GM19324 (cell line): ENCODE data around the gene CYP4B1.
"Not testable (repeated sequence)": the region's sequence is repeated elsewhere in the genome, so short reads cannot be mapped to it uniquely, and the experiment has no call there.

ENCODE experiments used
- ATAC-seq: cut with Tn5 transposase; IDR thresholded peaks from one replicate; pipeline ENCODE4 v1.9.1; 2021; ENCODE audit warnings: mild to moderate bottlenecking, moderate library complexity; ENCODE audit not compliant: unreplicated experiment, low FRiP score

CYP4B1 gene

GRCh38 chr1:46812996-46813857 is 14.4 kb downstream of the CYP4B1 start:
- no peak for ATAC-seq

- no peak for ATAC-seq
These were observed 15.1 kb downstream of the CYP4B1 start for GRCh38 chr1:46813858-46814396.

DNA sequence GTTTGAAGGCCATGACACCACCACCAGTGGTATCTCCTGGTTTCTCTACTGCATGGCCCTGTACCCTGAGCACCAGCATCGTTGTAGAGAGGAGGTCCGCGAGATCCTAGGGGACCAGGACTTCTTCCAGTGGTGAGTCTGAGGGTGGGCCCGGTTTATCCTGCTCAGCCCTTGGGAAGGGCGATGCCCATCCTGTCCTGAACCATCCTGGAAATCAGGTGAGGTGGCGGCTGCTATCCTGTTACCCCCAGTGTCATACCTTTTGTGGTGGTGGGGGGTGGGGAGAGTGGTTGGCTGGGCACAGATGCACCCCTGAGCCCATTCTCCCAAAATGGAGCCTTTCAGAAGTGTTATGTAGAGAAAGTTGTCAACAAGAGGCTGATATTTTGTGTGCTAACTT is 16.3 kb downstream of the CYP4B1 start:
- no peak for ATAC-seq

- no peak for ATAC-seq
These were observed 18.1 kb downstream of the CYP4B1 start for GRCh38 chr1:46816930-46817329.

- no peak for ATAC-seq
These were observed 19.0 kb downstream of the CYP4B1 start for GRCh38 chr1:46817814-46818213.

DNA sequence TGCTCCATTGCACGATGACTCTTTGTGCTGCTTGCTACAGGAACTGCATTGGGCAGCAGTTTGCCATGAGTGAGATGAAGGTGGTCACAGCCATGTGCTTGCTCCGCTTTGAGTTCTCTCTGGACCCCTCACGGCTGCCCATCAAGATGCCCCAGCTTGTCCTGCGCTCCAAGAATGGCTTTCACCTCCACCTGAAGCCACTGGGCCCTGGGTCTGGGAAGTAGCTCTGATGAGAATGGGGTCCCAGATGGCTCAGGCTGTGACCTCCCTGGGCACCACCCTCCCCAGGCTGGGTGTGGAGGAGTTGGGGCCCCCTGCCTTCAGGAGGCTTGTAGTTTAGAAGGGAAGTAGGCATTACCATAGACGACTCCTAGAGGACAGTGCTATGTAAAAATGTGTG is 19.7 kb downstream of the CYP4B1 start:
- ATAC-seq: no peak

GRCh38 chr1:46819335-46819734 is 20.5 kb downstream of the CYP4B1 start:
- no peak for ATAC-seq

DNA sequence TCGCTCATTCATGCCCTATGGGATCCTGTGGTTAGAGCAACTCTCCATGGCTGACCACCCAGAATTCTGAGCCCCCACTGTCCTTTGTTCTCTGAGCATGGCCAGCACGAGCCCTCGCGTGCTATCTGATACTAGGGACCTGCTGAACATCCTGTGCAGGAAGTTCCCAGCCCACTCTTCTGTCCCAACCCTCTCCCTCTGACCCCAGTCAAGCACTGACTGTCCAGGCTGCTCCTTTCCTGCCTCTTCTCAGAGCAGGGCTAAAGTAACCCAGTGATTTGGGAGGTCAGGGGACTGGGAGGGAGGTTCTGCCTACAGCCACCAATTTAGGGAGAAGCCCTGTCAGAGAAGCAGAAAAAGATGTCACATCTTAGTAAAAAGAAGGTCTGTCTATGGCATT is 21.2 kb downstream of the CYP4B1 start:
- no peak for ATAC-seq

- ATAC-seq: no peak
These were observed 21.8 kb downstream of the CYP4B1 start for GRCh38 chr1:46820560-46821060.

GRCh38 chr1:46822248-46822826 is 23.5 kb downstream of the CYP4B1 start:
- no peak for ATAC-seq

DNA sequence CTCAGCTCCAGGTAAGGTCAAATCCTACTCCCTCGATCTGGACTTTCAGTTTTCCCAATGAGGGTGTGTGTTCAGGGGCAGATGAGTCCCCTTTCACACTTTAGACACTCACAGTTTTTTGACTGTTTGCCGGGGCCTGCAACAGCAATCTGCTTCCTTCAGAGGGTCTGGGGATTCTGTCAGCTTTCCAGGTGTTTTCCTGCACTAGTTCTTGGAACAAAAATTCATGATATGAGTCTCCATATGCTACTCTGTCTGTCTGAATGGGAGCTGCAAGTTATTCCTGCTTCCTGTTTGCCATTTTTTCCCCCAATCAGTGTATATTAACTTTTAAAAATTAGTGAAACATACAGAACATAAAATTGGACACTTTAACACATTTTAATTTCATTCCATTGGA is 24.3 kb downstream of the CYP4B1 start:
- no peak for ATAC-seq

- not testable (repeated sequence) for ATAC-seq
These were observed 28.0 kb downstream of the CYP4B1 start for GRCh38 chr1:46826892-46827291.

- ATAC-seq: no peak
These were observed 31.9 kb downstream of the CYP4B1 start for GRCh38 chr1:46830665-46831322.

DNA sequence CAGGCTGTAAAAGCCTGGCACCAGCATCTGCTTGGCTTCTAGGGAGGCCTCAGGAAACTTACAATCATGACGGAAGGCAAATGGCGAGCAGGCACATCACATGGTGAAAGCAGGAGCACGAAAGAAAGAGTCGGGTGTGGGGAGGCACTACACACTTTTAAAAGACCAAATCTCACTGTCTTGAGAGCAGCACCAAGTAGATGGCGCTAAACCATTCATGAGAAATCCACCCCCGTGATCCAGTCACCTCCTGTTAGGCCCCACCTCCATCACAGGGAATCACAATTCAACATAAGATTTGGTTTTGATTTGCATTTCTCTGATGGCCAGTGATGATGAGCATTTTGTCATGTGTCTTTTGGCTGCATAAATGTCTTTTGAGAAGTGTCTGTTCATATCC is 36.6 kb downstream of the CYP4B1 start:
- ATAC-seq: not testable (repeated sequence)

DNA sequence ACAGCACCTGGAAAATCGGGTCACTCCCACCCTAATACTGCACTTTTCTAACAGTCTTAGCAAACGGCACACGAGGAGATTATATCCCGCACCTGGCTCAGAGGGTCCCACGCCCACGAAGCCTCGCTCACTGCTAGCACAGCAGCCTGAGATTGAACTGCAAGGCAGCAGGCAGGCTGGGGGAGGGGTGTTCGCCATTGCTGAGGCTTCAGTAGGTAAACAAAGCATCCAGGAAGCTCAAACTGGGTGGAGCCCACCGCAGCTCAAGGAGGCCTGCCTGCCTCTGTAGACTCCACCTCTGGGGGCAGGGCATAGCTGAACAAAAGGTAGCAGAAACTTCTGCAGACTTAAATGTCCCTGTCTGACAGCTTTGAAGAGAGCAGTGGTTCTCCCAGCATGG is 47.5 kb downstream of the CYP4B1 start:
- not testable (repeated sequence) for ATAC-seq

GRCh38 chr1:46857660-46858065 is 58.8 kb downstream of the CYP4B1 start:
- not testable (repeated sequence) for ATAC-seq

DNA sequence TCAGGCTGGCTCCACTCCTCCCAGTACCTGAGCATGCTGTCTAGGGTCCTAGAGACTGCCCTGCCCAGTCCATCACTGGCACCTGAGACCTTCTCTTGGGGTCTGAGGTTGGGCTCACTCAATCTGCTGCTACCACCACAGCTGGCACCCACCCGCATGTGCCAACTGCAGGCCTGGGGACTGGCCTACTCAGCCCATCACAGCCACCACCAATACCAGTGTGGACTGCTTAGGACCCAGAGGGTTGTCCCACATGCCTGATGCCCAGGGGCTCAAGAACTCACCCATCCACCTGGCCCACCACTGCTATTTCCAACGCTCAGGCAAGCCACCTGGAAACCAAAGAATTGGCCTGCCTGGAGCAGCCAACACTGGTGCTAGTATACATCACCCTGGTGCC is 63.5 kb downstream of the CYP4B1 start:
- no peak for ATAC-seq
